Duodenal mucosa (tissue), 2 donors: ENCODE data around the gene FBXO2.
A peak's percentile ranks its signal among the peaks of the same experiment; 100 is the strongest.

Experiments
- H3K27ac ChIP-seq: one replicate; pipeline ENCODE4 v1.7.0; 2013; ENCODE audit warnings: low read depth, low read length
- H3K27me3 ChIP-seq, 2 donors: one replicate each; pipeline ENCODE4 v1.7.0; 2013; ENCODE audit warnings: low read length in 2 of 2, control low read depth in 1 of 2; ENCODE audit not compliant: insufficient read depth in 2 of 2, control insufficient read depth in 1 of 2
- H3K36me3 ChIP-seq, 2 donors: one replicate each; pipeline ENCODE4 v1.7.0; 2013; ENCODE audit warnings: low read length in 2 of 2, control low read depth in 1 of 2; ENCODE audit not compliant: insufficient read depth in 2 of 2, control insufficient read depth in 1 of 2
- H3K4me1 ChIP-seq, 2 donors: one replicate each; pipeline ENCODE4 v1.7.0; 2013; ENCODE audit warnings: low read length in 2 of 2, control low read depth in 1 of 2; ENCODE audit not compliant: insufficient read depth in 2 of 2, control insufficient read depth in 1 of 2
- H3K4me3 ChIP-seq, 2 donors: one replicate each; pipeline ENCODE4 v1.7.0; 2013; ENCODE audit warnings: low read length in 2 of 2, low read depth in 1 of 2
- H3K9ac ChIP-seq, 2 donors: one replicate each; pipeline ENCODE4 v1.7.0; 2013; ENCODE audit warnings: low read length in 2 of 2, low read depth in 1 of 2
- H3K9me3 ChIP-seq, 2 donors: one replicate each; pipeline ENCODE4 v1.7.0; 2013; ENCODE audit warnings: low read length in 2 of 2, control low read depth in 1 of 2; ENCODE audit not compliant: control insufficient read depth in 1 of 2

Gene FBXO2

GRCh38 chr1:11654137-11654938 lies at the start of gene FBXO2, which contains the start of gene FBXO44:
Gene FBXO2 (minus strand): TSS chr1:11654429. CDS start chr1:11654340, 89 bp downstream.
Gene FBXO44 (plus strand): TSS chr1:11654877. CDS start chr1:11655836, 959 bp downstream.
- Histone ChIP-seq H3K36me3 (no peaks in the 10 kb centered on the region), H3K27ac (no peak within 1 kb of the TSS), H3K4me1 (peaks cover 24 to 29% of the 10 kb centered on the region in 2 donors), H3K9ac (peak within 1 kb of the TSS; percentile 43 to 48), H3K4me3 (peak within 1 kb of the TSS; percentile 63 to 70), H3K9me3 (no peaks in the 10 kb centered on the region), H3K27me3 (peaks cover 5 to 11% of the 10 kb centered on the region in 2 donors)

GRCh38 chr1:11703357-11704193 lies 49.3 kb upstream of the FBXO2 start:
- Histone ChIP-seq H3K9ac (no peak overlapping the region), H3K27me3 (peaks cover 14 to 25% of the 10 kb centered on the region in 2 donors), H3K36me3 (no peaks in the 10 kb centered on the region), H3K9me3 (no peaks in the 10 kb centered on the region), H3K4me1 (peaks cover 0 to 4% of the 10 kb centered on the region in 2 donors), H3K4me3 (no peak overlapping the region), H3K27ac (no peak overlapping the region)

- no peak overlapping the region for H3K27ac ChIP-seq
- H3K36me3 ChIP-seq: no peaks in the 10 kb centered on the region
- no peak overlapping the region for H3K9ac ChIP-seq
- H3K9me3 ChIP-seq: no peaks in the 10 kb centered on the region
- H3K4me3 ChIP-seq: no peak overlapping the region
- no peaks in the 10 kb centered on the region for H3K4me1 ChIP-seq
- peaks cover 19 to 25% of the 10 kb centered on the region in 2 donors for H3K27me3 ChIP-seq
Measured at GRCh38 chr1:11701981-11702803, 48.0 kb upstream of the FBXO2 start.

GRCh38 chr1:11701551-11701961 lies 47.3 kb upstream of the FBXO2 start:
- no peak overlapping the region for H3K9ac ChIP-seq
- peaks cover 19 to 25% of the 10 kb centered on the region in 2 donors for H3K27me3 ChIP-seq
- H3K9me3 ChIP-seq: no peaks in the 10 kb centered on the region
- no peak overlapping the region for H3K4me3 ChIP-seq
- no peak overlapping the region for H3K27ac ChIP-seq
- no peaks in the 10 kb centered on the region for H3K36me3 ChIP-seq
- H3K4me1 ChIP-seq: no peaks in the 10 kb centered on the region

- H3K4me1 ChIP-seq: no peaks in the 10 kb centered on the region
- no peak overlapping the region for H3K9ac ChIP-seq
- no peak overlapping the region for H3K4me3 ChIP-seq
- H3K27ac ChIP-seq: no peak overlapping the region
- H3K9me3 ChIP-seq: no peaks in the 10 kb centered on the region
- H3K27me3 ChIP-seq: peaks cover 19 to 25% of the 10 kb centered on the region in 2 donors
- no peaks in the 10 kb centered on the region for H3K36me3 ChIP-seq
Measured at GRCh38 chr1:11700601-11701467, 46.6 kb upstream of the FBXO2 start.

GRCh38 chr1:11697893-11698210 lies 43.6 kb upstream of the FBXO2 start:
- H3K36me3 ChIP-seq: no peaks in the 10 kb centered on the region
- H3K9ac ChIP-seq: no peak overlapping the region
- H3K27me3 ChIP-seq: peaks cover 33 to 37% of the 10 kb centered on the region in 2 donors
- H3K9me3 ChIP-seq: no peaks in the 10 kb centered on the region
- no peak overlapping the region for H3K27ac ChIP-seq
- no peak overlapping the region for H3K4me3 ChIP-seq
- H3K4me1 ChIP-seq: no peaks in the 10 kb centered on the region

GRCh38 chr1:11697188-11697892 lies 43.1 kb upstream of the FBXO2 start:
- H3K4me3 ChIP-seq: no peak overlapping the region
- no peaks in the 10 kb centered on the region for H3K4me1 ChIP-seq
- H3K27me3 ChIP-seq: peaks cover 37 to 41% of the 10 kb centered on the region in 2 donors
- no peaks in the 10 kb centered on the region for H3K9me3 ChIP-seq
- H3K9ac ChIP-seq: no peak overlapping the region
- no peaks in the 10 kb centered on the region for H3K36me3 ChIP-seq
- H3K27ac ChIP-seq: no peak overlapping the region

GRCh38 chr1:11695861-11696260 lies 41.6 kb upstream of the FBXO2 start:
- no peak overlapping the region for H3K4me3 ChIP-seq
- no peaks in the 10 kb centered on the region for H3K9me3 ChIP-seq
- no peaks in the 10 kb centered on the region for H3K36me3 ChIP-seq
- H3K27me3 ChIP-seq: peaks cover 33 to 40% of the 10 kb centered on the region in 2 donors
- no peak overlapping the region for H3K9ac ChIP-seq
- H3K27ac ChIP-seq: no peak overlapping the region
- no peaks in the 10 kb centered on the region for H3K4me1 ChIP-seq

- Histone ChIP-seq H3K36me3 (no peaks in the 10 kb centered on the region), H3K4me1 (no peaks in the 10 kb centered on the region), H3K9me3 (no peaks in the 10 kb centered on the region), H3K27me3 (peaks cover 42 to 52% of the 10 kb centered on the region in 2 donors), H3K27ac (no peak overlapping the region), H3K9ac (no peak overlapping the region), H3K4me3 (no peak overlapping the region)
Measured at GRCh38 chr1:11693917-11694316, 39.7 kb upstream of the FBXO2 start.
